ENCODE results near the gene CDH23.

The CDH23 gene

DNA sequence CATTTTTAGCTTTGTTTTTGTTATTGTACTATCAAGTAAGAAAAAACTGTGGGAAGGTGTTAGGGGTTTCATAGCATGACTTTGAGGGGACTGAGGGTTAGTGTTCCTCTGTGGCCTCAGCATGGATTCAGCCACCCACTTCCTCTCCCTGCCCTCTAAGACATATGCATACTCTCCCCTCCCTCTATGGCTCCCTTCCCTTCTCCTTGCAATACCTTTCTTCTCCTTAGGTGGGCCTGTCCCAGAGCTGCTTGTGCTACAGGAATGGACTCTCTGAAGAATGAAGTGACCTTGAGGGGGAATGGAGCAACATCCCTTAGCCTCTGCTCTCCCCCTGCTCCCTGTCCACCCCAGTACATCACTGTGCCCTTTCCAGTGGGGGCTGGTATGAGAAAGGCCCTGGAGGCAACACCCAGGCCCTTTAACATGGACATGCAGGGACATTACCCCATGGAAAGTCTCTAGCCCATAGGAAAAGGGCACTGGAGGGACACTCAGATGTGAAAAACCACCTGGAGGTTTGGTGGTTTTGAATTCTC is 22.4 kb downstream of the CDH23 start:
- H3K27ac Mint-ChIP-seq: no peak overlapping the region
- ATAC-seq (no peak), DNase-seq (ENCODE audit: low spot score in 2 of 2) (no peak)
- H3K4me3 Mint-ChIP-seq: no peak overlapping the region
- no peaks in the 10 kb centered on the region for H3K36me3 Mint-ChIP-seq
- no peaks in the 10 kb centered on the region for H3K9me3 Mint-ChIP-seq
- no peaks in the 10 kb centered on the region for H3K4me1 Mint-ChIP-seq

DNA sequence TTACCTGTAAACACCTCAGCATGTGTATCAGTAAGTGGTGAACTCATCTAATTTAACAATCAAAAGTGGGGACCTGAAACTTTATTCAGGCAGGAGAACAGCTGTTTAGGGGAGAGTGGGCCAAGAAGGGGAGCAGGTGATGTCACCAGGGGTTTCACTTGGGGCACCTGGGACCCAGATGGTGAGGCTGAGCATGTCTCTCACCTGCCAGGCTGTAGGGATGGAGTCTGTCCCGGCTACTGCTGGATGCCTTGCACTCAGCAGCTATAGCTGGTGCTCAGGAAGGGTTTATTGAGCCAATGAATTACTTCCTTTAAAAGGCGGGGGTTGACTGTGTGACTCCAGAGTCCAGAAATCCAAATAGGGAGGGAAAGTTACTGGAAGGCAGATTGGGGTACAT is 23.0 kb downstream of the CDH23 start:
- H3K36me3 Mint-ChIP-seq: no peaks in the 10 kb centered on the region
- DNase-seq (ENCODE audit: low spot score in 2 of 2) (no peak), ATAC-seq (no peak)
- no peak overlapping the region for H3K4me3 Mint-ChIP-seq
- H3K4me1 Mint-ChIP-seq: no peaks in the 10 kb centered on the region
- H3K27ac Mint-ChIP-seq: no peak overlapping the region
- no peaks in the 10 kb centered on the region for H3K9me3 Mint-ChIP-seq

DNA sequence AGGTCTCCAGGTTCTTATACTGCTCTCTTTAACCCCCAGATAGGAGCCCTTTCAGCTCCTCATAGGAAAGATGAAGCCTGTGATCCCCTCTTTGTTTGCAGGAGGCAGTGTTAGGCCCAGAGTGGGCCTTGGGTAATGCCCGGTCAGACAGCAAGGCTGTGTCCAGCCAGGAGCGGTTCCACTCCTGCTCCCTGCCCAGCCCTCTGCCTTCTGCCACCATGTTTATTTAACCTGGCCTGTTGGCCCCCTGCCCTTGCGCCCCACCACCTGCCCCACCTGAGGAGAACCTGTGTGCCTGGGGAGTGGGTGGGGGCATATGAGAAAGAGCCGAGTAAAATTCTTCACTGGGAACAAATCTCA is 24.3 kb downstream of the CDH23 start:
- ATAC-seq (no peak), DNase-seq (ENCODE audit: low spot score in 2 of 2) (no peak)
- Mint-ChIP-seq H3K9me3 (no peaks in the 10 kb centered on the region), H3K4me1 (no peaks in the 10 kb centered on the region), H3K36me3 (no peaks in the 10 kb centered on the region), H3K4me3 (no peak overlapping the region), H3K27ac (no peak overlapping the region)

DNA sequence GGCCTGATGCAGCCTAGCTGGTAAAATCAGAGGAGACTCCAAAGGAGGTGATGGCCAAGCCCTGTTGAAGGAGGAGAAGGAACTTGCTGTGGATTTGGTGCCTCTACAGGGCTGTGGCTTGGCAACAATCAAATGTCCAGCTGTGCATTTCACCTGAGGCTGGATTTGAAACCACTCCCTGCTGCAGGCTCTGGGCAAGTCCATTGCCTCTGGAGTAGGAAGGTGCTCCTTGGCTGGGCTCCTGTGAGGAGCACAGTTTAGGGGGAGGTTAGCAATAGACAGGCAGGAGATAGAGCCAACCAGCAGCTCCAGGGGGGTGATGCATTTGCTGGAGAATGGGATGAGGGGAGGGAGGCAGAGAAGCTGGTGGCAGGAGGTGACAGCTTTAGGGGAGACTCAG is 26.5 kb downstream of the CDH23 start:
- Mint-ChIP-seq H3K4me3 (no peak overlapping the region), H3K4me1 (no peaks in the 10 kb centered on the region), H3K27ac (no peak overlapping the region), H3K9me3 (no peaks in the 10 kb centered on the region), H3K36me3 (no peaks in the 10 kb centered on the region)
- ATAC-seq: no peak
- no peak for DNase-seq (ENCODE audit: low spot score in 2 of 2)

DNA sequence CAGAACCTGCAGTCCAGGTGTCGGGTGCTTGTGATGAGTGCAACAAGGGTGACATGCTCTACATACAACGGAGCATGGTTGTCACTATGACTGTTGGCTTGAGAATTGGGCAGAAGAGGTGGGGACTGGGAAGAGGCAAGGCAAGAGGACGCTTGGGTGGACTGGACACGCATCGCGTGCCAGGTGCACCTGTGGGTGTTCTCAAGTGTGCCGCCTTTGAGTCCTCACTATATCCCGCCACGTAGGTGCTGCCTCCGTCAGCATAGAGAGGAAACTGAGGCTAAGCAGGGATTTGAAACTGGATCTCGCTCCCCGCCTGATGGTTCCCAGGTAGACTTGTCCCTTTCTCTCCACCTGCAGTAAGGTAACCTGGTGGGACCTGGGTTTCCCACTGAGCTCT is 27.2 kb downstream of the CDH23 start:
- ATAC-seq: no peak
- no peak for DNase-seq (ENCODE audit: low spot score in 2 of 2)
- Mint-ChIP-seq H3K36me3 (no peaks in the 10 kb centered on the region), H3K9me3 (no peaks in the 10 kb centered on the region), H3K27ac (no peak overlapping the region), H3K4me1 (no peaks in the 10 kb centered on the region), H3K4me3 (no peak overlapping the region)

DNA sequence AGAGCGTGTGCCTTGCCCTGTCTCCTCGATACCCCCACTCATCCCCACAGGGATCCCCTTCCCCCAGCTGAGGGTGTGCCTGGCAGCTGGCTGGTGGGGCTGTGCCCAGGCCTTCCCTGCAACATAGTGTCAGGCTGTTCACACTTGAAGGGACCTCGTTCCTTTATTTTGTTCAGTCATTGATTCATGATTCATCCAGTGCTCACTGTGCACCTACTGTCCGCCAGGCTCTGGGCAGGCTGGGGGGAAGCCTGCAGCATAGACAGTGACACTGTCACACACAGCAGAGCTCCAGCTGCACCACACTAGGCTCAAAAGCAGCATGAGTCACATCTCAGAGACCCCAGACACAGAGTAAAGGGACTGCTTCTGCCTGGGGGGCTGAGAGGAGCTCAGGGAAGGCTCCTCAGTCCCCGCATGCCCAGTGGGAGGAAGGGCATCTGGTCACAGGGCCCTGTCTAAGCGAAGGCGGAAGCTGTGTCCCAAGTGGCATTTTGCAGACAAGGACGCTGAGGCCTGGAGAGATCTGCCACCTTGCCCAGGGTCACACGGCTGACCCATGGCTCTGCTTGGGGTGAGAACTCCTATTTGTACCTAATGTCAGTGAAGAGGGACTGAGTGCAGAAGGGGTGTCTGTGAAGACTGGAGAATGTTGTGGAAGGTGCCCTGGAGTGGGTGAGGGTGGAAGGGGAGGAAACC is 27.9 kb downstream of the CDH23 start:
- H3K4me1 Mint-ChIP-seq: no peaks in the 10 kb centered on the region
- H3K9me3 Mint-ChIP-seq: no peaks in the 10 kb centered on the region
- no peaks in the 10 kb centered on the region for H3K36me3 Mint-ChIP-seq
- ATAC-seq (peak; percentile 24), DNase-seq (ENCODE audit: low spot score in 2 of 2) (no peak)
- H3K27ac Mint-ChIP-seq: no peak overlapping the region
- no peak overlapping the region for H3K4me3 Mint-ChIP-seq

DNA sequence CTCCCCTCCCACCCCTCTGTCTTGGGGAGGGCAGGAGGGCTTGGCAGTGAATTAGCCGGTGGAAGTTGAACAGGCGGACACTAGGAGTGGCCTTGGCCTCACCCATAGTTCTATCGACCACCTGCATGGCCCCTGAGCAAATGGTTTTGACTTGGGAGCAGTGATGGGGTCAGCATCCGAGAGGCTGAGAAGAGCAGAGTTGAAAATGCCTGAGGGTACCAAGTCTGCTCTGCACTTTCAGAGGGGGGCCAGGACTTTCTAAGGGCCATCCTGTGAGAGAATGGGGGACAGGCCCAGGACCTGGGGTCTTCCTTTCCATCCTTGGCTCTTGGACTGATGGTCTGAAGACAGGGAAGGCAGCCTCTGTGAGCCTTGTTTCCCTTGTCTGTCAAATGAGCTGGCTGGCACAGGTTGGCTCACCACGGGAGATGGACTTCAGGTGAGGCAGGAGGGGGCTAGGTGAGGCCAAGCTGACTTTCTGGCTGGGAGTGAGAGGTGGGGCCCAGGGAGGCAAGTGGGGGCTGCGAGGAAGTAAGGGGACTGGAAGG is 29.4 kb downstream of the CDH23 start:
- no peak overlapping the region for H3K4me3 Mint-ChIP-seq
- H3K36me3 Mint-ChIP-seq: no peaks in the 10 kb centered on the region
- H3K27ac Mint-ChIP-seq: no peak overlapping the region
- no peak for DNase-seq (ENCODE audit: low spot score in 2 of 2)
- no peaks in the 10 kb centered on the region for H3K4me1 Mint-ChIP-seq
- ATAC-seq: no peak
- no peaks in the 10 kb centered on the region for H3K9me3 Mint-ChIP-seq

DNA sequence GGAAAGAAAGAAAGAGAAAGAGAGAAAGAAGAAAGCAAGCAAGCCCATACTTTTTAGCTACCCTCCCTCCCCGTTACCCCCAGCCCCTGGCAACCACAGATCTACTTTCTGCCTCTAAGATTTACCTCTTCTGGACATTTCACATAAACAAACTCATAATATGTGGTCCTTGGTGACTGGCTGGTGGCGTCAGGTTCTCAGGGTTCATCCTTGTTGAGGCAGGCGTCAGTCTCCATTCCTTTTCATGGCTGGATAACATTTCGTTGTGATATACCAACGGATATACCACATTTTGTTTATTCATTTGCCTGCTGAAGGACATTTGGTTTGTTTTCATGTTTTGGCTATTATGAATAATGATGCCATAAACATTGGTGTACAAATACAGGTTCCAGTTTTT is 30.5 kb downstream of the CDH23 start:
- no peaks in the 10 kb centered on the region for H3K36me3 Mint-ChIP-seq
- ATAC-seq (no peak), DNase-seq (ENCODE audit: low spot score in 2 of 2) (no peak)
- no peaks in the 10 kb centered on the region for H3K9me3 Mint-ChIP-seq
- H3K4me1 Mint-ChIP-seq: peaks cover 5% of the 10 kb centered on the region
- no peak overlapping the region for H3K4me3 Mint-ChIP-seq
- no peak overlapping the region for H3K27ac Mint-ChIP-seq

DNA sequence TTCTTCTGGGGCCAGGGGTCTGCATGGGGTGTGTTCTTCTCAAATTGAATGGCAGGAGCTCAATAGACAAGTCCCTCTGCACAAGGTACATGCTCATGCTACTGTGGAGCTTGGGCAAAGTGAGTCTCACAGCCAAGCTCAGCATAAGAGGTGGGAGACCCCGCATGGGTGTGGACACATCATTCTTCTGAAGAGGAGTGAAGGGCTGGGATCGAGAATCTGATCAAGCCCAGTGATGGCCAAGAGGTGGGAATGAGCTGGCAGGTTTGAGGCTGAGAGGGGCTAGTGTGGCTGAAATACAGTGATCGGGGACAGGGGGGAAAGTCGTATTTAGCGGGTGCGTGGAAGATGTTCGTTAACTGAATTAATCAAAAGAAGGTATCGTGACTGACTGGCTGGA is 32.6 kb downstream of the CDH23 start:
- Mint-ChIP-seq H3K9me3 (no peaks in the 10 kb centered on the region), H3K4me1 (peaks cover 14% of the 10 kb centered on the region), H3K4me3 (no peak overlapping the region), H3K27ac (no peak overlapping the region), H3K36me3 (no peaks in the 10 kb centered on the region)
- DNase-seq (ENCODE audit: low spot score in 2 of 2): no peak
- ATAC-seq: no peak

DNA sequence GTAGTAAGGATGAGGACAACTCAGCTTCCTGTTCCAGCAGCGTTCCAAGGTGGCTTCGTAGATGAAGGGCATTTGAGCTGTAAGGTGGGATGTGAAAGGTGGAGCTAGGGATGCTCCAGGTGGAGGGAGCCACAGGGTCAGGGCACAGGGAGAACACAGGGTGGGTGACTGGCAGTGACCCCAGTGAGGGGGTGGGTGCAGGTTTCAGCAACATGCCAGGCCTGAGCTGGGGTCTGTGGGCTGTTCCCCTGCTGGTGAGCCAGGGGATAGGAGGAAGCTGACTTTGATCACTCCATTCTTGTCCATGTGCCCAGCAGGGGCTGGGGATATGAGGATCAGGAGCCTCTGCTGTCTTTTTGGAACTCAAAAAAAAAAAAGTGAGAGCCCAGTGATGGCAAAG is 33.2 kb downstream of the CDH23 start:
- no peaks in the 10 kb centered on the region for H3K36me3 Mint-ChIP-seq
- DNase-seq (ENCODE audit: low spot score in 2 of 2) (no peak), ATAC-seq (no peak)
- H3K4me3 Mint-ChIP-seq: no peak overlapping the region
- H3K9me3 Mint-ChIP-seq: no peaks in the 10 kb centered on the region
- H3K4me1 Mint-ChIP-seq: peaks cover 20% of the 10 kb centered on the region
- no peak overlapping the region for H3K27ac Mint-ChIP-seq

DNA sequence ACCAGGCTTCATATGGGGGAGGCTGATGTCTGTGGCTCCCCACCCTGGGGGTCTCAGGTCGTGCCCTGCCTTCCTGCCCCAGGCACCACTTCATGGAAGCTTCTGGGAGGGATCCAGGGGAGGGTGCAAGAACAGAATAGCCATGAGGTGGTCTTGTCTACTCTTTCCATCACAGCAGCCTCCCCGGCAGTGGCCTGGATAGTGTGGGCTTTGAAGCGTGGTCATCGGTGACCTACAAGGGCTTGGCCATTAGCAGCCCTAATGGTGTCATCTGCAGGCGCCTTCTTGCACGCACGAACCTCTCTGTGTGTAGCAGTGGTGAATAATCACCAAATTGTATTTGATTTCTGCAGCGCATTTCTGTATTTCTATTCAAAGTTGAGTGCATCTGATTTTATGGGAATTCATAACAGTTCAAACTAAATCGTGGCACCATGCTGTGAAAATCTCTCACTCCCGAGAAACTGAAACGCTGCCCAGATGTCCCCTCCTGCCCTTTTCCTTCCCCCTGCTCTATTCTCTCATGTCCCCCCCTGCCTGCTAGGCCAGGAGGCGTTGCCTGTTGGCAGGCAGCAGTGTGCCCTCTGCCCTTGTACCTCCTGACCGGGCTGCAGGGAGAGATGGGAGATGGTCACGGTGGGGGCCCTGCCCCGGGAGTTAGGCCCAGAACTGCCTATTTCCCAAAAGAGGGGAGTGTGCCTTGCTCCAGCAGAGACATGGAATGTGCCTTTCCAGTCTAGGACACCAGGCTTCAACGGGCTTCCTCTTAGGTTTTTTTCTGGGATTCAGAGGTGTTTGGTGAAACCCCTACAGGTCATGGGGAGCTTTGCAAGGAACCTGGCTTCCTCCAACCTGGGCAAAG is 34.8 kb downstream of the CDH23 start:
- DNase-seq (ENCODE audit: low spot score in 2 of 2) (no peak), ATAC-seq (no peak)
- H3K4me1 Mint-ChIP-seq: peaks cover 21% of the 10 kb centered on the region
- no peak overlapping the region for H3K27ac Mint-ChIP-seq
- H3K36me3 Mint-ChIP-seq: no peaks in the 10 kb centered on the region
- no peak overlapping the region for H3K4me3 Mint-ChIP-seq
- H3K9me3 Mint-ChIP-seq: no peaks in the 10 kb centered on the region

DNA sequence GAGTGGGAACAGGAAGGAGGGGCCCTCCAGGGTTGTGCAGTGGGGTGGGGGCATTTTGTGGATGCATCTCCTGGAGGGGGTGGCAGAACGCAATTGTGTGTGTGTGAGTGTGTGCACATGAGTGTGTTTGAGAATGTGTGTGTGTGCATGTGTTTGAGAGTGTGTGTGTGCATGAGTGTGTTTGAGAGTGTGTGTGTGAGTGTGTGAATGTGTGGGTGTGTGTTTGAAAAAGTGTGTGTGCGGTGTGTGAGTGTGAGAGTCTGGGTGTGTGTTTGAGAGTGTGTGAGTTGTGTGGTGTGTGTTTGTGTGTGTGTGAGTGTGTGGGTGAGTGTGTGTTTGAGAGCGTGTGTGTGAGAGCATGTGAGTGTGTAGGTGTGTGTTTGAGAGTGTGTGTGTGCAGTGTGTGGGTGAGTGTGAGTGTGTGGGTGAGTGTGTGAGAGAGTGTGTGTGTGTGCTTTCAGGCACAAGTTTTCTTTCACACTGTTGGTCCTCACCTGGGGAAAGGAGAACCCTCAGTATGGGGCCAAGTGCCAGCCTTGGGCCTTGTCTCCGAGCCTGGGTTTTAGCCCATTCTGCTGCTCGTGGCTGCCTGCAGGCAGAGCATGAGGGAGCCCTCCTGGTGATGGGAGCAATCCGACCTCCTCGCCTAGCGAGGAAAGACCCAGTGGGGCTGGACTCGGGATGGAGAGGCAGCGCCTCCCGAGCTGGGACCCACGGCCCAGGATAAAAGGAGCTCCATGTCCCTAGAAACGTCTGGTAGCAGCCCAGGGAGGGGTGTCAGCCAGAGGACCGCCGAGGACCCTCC is 35.6 kb downstream of the CDH23 start:
- H3K36me3 Mint-ChIP-seq: no peaks in the 10 kb centered on the region

DNA sequence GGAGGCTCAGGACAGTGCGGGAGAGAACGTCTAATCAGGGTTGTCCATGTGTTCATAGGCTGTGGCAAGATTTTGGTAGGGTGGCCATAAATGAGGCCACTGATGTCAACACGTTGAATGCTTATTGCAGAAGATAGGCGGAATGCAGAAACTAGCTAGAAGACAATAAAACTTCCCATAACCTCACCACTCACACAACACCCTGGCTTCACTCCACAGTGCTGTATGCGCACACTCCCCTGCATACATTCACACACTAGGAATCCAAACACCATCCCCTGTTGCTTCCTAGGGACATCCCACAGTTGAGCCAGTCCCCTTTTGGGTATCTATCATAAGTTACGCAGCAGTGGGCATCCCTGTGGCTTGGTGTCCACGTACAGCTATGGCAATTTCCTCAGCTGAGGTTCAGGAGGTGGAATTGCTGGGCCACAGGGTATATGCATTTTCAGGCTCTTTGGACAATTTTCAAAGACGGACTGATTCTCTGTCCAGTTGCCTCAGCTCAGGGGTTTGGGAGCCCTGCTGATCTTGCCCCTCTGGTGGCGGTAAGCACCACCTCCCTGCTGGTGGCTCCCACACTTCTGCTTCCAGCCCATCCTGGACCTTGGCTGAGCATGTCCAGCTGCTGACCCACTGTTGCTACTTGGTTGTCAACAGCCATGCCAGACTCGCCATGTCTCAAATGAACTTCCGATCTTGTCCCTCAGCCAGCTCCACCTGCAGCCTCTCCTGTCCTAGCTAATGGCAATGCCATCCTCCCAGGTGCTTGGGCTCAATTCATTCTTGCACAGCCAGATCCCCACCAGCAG is 36.4 kb downstream of the CDH23 start:
- no peak overlapping the region for H3K4me3 Mint-ChIP-seq
- H3K9me3 Mint-ChIP-seq: no peaks in the 10 kb centered on the region

More for the DNA sequence above, 35.6 kb downstream of the CDH23 start:
- ATAC-seq (no peak), DNase-seq (ENCODE audit: low spot score in 2 of 2) (no peak)
- Mint-ChIP-seq H3K9me3 (no peaks in the 10 kb centered on the region), H3K27ac (no peak overlapping the region), H3K4me3 (no peak overlapping the region), H3K4me1 (peaks cover 21% of the 10 kb centered on the region)

More for the DNA sequence above, 36.4 kb downstream of the CDH23 start:
- no peak for DNase-seq (ENCODE audit: low spot score in 2 of 2)
- Mint-ChIP-seq H3K4me1 (peaks cover 21% of the 10 kb centered on the region), H3K27ac (no peak overlapping the region), H3K36me3 (no peaks in the 10 kb centered on the region)
- ATAC-seq: no peak

Data from stimulated activated effector memory CD8-positive, alpha-beta T cell treated with anti-CD3 and anti-CD28 coated beads, Interleukin-12 subunit alpha, Interleukin-12 subunit beta, amount 100 ng/mL, for 72 hours (primary cell).